Renal cortical epithelial cell (primary cell): ENCODE results near the gene GAB3. TPM values are rescaled to one million over a fixed set of nuclear protein-coding genes. Genes with fewer than 3 reads are reported as not detected.
"Not testable (repeated sequence)": the region's sequence is repeated elsewhere in the genome, so short reads cannot be mapped to it uniquely, and the experiment has no call there.

Experiments
- DNase-seq: peaks from one replicate; pipeline ENCODE4 v3.0.0-alpha.2; 2011; ENCODE audit warnings: low read depth
- total RNA-seq: library from RNA; depleted of rRNA; stranded (reverse); fragments of >200 nt; gene quantifications from 2 replicates; pipeline ENCODE4 v1.2.3, GENCODE V29; 2014

The GAB3 gene
- total RNA-seq, 1 donor from 2014 or later: 0.70 TPM

DNA sequence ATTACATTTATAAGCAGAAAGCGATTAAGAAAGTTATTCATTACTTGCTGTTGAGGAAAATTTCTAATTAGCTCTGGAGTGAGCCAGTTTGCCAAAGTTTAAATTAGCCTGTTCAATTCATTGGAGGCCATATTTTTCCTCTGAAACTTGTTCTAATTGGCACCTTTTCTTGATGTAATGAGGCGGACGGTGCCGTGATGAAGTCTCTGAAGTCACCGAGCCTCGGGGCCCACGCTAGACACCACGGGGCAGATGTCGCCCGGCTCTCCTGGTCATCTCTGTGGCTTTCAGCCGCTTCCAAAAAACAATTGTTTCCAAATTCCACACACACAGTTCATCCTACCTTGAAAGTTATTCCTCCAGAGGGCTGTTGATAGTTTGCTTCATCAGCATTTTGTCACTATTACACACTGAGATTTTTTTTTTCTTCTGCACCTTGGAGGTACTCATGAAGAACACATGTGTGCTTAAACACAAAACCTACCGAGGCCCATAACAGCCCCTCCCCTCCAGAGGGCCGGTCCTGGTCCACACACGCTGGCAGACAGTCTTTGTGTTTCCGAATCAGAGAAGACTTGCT, 93.6 kb downstream of the GAB3 start:
- no peak for DNase-seq

DNA sequence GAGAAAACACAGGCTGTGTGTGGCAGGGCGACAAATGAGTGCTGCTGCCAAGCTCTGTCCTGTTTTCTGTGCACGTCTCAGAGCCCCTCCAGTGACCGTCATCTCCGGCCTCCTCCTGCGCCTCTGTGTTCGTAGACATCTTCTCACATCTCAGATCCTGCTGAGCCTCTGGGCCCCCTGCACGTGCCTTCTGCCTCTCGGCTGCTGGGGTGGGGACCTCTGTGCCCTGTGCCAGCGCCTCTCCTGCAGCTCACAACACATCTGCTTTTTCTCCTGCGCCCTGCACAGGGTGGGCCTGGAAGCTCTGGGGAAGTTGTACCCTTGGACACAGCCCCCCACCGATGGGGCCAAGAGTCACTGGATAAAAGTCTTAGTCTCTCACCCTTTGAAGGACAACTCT, 95.1 kb downstream of the GAB3 start:
- no peak for DNase-seq

DNA sequence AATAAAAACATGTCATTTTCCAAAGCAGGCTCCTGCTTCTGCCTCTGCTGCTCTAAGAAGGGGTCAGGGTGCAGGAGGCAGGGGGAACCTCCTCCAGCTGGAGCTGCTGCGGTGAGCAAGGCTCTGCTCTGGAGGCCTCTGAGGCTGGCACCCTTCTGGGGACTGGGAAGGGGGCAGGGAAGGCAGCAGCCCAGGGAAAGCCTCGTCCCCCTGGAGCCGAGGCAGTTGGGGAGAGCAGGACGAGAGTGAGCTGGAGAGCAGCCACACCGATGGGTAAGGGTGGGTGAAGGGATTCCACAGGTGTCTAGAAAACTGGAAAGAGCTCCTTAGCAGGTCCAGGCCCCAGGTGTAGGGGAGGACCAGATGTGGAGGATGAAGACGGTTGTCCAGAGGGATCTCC, 95.5 kb downstream of the GAB3 start:
- DNase-seq: no peak

DNA sequence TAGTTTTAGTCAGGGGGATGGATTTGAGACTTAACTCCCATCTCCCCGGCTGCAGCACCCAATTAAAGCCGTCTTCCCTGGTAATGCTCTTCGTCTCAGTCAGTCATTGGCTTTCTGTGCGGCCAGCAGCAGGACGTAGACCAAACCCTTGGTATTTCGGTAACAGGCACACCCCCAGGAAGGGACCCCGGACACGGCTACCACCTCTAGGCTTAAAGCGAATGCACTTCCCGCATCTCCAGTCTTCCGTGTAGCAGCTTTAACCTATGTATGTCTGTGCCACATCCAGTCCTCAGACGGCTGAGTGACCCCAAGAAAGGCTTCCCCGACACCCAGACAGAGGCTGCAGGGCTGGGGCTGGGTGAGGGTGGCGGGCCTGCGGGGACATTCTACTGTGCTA, 96.0 kb downstream of the GAB3 start:
- DNase-seq: no peak

DNA sequence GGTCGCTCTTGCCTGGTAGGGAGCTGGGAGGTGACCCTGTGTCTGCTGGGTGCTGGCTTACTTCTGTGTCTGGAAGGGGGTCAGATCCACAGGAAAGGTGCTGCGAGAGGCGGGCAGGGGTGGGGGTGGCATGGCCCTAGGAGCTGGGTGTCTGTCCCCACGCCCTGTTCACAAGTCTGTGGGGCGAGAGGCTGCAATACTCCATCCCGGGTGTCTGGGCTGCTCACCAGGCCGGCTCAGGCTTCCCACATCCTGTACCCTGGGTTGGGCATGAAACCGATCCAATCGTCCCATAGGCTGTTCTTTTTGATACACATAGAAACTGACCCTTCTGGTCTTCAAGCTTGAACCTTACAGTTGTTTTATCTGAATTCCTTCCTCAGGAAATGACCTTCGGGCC, 96.5 kb downstream of the GAB3 start:
- no peak for DNase-seq

DNA sequence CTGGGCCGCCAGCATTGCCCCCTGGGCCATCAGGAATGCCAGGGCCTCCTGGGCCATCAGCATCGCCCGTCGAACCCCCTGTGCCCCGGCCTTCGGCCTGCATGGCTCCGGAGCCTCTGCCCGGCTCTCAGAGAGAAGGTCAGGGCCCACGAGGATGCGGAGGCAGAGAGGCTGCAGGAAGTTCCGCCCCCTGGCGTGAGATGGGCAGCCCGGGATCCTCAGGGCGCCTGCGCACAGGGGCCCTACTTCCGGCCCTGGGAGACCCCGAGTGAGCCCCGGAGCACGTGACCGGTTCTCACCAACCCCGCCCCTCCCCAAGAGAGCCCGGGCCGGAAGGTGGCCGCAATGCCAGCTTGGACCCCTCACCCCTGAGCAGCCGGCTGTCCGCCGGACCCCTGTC, 97.5 kb downstream of the GAB3 start, which contains the start of gene CTAG2:
Gene CTAG2, minus strand, starts transcription at position 167 of the 400 bp plus-strand sequence. Its CDS starts 64 bp downstream, at position 103.
- not testable (repeated sequence) for DNase-seq

DNA sequence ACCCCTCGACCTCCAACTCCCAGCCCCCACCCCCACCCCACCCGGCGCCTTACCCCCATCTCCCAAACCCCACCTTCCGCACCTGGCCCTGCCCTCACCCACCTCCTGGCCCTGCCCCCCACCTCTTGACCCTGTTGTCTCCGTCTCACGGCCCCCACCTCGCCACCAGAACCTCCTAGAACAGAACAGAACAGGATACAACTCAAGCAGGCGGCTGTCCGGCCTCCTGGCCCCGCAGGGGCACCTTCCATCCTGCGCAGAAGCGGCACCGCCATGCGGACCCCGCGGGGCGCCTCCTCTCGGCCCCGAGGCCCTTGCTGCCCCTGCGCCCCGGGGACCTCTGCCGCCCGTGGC, 97.9 kb downstream of the GAB3 start:
- no peak for DNase-seq

DNA sequence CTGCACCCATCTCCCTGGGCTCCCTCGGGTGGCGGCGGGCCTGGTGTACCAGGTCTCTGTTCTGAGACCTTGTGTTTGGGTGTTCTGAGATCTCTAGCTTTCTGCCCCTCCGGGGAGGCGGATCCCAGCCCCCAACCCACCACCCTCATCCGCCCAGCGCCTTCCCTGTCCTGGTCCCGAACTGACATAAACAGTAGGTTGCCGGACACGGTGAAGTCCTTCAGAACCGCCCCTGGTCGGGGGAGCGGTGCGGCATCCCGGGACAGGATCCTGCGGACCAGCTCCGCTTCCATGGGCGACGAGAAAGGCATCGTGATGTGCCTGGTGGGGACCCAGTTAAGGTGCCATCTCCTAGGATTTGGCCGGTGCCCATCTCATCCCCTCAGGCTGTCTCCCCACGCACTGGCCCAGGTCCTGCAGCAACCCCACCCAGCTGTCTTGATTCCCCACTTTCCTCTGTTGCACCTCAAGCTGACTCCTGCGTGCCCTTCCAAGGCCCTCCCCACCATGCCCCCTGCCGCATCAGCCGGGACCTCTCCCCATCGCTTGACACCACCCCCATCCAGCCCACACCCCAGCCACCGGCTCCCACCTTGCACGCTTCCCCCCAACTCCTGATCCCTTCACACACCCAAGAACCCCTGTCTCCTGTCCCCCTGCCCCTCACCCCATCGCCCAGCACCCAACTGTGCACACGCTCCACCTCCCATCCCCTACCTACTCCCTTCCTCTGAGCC, 98.4 kb downstream of the GAB3 start:
- DNase-seq: no peak

DNA sequence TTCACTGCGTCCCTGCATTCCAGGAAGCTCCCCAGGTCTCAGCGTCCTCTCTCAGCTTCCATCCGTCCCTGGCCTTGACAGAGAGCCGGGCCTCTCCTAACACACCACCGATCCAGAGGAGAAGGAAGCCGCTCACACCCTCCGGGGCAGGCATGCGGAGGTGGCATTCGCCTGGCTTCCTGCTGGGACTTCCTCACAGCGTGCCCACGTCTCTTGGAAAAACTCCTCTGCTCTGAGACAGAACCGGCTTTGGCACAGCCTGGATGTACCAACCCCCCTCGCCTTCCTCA, 100.7 kb downstream of the GAB3 start:
- no peak for DNase-seq

DNA sequence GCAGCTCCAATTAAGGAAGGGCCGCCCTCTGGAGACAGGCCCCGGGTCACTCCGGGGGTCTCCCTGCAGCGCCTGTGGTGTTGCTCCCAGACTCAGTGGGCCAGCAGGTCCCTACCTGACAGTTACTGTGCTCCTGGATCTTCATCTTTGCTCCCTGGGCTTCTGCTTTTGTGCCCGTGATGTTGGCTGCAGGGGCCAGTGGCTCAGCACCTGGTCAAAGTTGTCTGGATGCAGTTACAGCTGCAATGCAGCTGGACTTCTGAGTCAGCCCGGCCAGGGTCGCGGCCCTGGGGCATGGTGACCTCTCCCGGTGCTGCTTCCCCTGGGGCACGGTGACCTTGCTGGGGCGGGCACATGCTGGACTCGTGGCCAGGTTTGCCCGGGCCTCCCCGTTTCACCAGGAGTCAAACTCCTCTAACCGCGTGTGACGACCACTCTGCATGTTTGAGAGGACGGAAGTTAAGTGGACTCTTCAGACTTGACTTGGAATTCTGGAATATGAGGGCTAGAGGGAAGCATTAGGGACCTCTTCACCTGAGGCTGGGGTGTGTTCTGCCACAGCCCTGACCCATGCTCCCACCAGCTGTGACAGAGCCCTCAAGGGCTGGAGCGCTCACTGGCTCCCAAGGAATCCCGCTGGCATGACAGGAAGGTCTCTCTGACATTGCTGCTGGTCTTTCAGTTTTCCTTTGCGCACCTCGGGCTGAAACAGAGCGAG, 101.2 kb downstream of the GAB3 start:
- DNase-seq: no peak

DNA sequence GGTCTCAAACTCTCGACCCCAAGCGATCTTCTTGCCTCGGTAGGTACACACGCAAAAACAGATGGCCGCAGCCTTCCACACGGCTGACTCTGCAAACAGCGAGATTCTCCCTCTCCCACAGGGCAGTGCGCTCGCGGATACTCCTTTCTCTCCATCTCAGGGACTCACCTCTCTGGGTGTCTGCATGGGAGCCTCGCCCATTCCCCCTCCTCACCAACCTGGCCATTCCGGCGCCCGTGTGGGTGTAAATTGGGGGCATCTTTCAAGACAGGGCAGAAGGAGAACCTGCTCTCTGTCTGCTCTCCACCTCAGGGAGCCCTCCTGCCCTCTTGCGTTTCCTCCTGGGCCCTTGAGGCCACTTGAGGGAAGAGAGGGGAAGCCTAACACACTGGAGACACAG, 101.9 kb downstream of the GAB3 start:
- DNase-seq: no peak

DNA sequence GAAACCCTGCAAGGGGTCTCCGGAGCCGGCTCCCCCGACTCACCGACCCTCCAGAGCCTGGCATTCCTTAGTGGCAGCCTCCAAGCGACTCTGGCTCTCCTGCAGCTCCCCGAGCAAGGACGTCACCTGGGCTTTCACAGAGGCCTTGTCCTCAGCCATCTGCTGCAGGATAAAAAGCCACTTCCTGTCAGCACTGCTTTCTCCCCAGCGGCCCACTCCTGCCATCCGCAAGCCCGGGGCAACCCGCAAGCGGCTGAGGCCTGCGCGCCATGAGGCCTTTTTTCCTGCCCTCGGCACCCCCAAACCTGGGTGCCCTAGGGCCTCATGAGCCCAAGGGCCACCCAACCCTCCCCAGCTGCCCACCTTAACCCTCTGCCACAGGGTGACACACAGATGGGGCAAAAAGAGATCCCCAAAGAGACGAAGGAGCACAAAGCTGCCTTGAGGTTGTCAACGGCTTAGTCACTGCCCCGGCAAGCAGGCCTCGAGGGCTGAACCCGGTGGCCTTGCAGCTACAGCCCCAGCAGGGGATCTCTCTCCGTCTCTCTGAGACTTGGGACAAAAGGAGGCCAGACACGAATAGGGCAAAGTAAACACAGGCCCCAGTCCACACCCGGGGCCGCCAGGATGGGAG, 105.0 kb downstream of the GAB3 start:
- DNase-seq: not testable (repeated sequence)

DNA sequence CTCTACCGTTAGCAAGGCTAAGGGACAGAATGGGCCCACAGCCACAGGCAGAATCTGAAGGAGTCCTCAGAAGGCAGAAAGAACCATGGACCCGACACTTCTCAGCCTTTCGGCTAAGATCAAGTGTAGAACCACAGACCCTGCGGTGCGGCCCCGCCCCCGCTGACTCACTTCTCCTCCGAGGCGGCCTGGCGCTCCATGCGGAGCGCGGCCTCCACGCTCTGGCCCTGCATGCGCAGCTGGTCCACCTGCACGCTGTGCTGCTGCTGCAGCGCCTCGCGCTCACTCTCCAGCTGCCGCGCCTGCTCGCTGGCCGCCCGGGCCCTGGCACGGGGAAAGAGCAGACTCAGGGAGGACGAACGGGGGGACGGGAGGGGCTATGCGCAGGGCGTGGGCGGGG, 107.2 kb downstream of the GAB3 start:
- DNase-seq: not testable (repeated sequence)

DNA sequence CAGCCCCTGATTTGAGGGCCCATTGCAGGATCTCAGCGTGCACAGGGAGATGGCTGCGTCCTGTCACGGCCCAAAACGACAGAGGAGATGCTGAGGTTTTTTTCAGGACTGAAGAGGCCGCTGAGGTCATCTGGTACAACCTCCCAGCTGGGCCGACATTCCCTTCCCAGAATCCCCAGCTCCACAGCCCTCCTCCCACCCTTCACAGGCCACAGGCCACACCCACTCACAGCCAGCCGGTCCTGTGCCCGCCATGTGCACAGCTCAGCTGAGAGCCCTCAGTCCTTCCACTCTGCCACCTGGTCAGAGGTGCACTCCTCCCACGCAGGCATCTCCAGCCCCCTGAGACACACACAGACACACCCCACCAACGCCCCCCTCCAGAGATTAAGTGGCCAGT, 109.1 kb downstream of the GAB3 start:
- not testable (repeated sequence) for DNase-seq

DNA sequence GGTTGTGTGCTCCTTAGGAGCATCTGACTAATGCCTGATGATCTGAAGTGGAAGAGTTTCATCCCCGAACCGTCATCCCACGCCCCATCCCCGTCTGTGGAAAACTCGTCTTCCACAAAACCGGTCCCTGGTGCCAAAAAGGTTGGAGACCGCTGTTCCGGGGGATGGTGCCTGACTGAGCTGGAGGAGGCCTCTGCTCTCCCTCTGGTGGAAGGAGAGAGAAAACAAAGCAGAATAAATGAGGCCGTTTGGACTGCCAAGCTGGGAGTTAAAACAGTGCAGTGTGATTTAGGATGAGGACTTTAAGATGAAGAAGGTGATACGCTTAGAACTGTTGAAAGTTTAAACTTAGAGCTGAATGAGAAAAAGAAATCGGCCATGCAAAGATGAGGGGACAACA, 117.2 kb downstream of the GAB3 start:
- not testable (repeated sequence) for DNase-seq

DNA sequence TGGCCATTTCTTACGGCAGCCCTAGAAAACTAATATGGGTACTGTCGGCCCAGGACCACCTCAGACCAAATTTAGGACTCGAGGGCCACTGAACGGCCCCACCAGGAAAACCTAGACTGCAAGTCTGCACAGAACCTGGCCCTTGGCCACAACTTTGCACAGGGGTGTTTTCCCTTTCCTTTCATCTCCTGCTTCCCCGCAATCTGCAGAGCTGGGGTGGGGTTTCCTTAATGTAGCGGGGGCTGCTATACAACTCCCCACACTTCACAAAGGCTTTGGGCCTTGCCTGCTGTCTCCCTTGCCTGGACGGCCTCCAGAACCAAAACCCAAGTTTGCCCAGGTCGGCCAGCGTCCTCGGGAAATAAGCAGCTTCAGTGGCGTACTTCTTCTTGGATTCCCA, 119.9 kb downstream of the GAB3 start:
- not testable (repeated sequence) for DNase-seq

DNA sequence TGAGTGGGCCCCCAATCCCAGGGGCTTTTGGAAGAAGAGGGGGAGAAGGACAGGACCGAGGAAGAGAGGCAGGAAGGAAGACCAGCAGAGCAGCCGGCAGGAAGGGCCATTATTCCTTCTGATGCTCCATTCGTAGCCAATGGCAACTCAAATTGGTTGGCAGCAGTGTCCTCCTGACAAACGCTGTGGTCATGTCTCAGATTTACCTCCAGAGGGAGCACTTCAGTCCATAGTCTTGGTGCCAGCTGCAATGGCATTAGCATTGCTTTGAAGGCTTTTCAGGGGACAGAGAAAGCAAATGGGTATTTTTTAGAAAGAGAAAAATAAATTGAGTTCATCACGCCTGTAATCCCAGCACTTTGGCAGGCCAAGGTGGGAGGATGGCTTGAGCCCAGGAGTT, 121.9 kb downstream of the GAB3 start:
- DNase-seq: not testable (repeated sequence)

Other genes starting within 250 kb of the GAB3 start
- gene FAM3A, start 234.8 kb downstream of the GAB3 start, total RNA-seq: 16.5 and 42.0 TPM in 2 replicates
- gene G6PD, start 204.2 kb downstream of the GAB3 start, total RNA-seq: 30.6 and 152 TPM in 2 replicates
- gene IKBKG, start 203.5 kb downstream of the GAB3 start, total RNA-seq: 14.9 and 17.9 TPM in 2 replicates
- not detected in 2 replicates for gene CTAG1A, start 165.9 kb downstream of the GAB3 start, total RNA-seq
- gene CTAG1B, start 131.8 kb downstream of the GAB3 start, total RNA-seq: not detected in 2 replicates
- not detected in 2 replicates for gene CTAG2, start 97.5 kb downstream of the GAB3 start, total RNA-seq
- 40.4 and 47.8 TPM in 2 replicates for gene DKC1, start 11.8 kb upstream of the GAB3 start, total RNA-seq
- 6.6 and 17.2 TPM in 2 replicates for gene MPP1, start 54.4 kb upstream of the GAB3 start, total RNA-seq
- not detected in 2 replicates for gene SMIM9, start 83.6 kb upstream of the GAB3 start, total RNA-seq
- 4.0 and 8.8 TPM in 2 replicates for gene F8A1, start 135.3 kb upstream of the GAB3 start, total RNA-seq